Lower lobe of right lung (tissue), 2 donors: Measurements from ENCODE around the gene POMT2. TPM values are rescaled to one million over a fixed set of nuclear protein-coding genes. Genes with fewer than 3 reads are reported as not detected.
A peak's percentile ranks its signal among the peaks of the same experiment; 100 is the strongest.

Source experiments
- ATAC-seq, 2 donors: fragments of 200-7000 bp; cut with Tn5 transposase; one replicate each; pipeline ENCODE4 v1.9.1; 2020 to 2022; ENCODE audit warnings: mild to moderate bottlenecking in 2 of 2, moderate library complexity in 2 of 2
- DNase-seq: peaks from one replicate; pipeline ENCODE4 v3.0.0-alpha.2; 2020
- H3K27ac ChIP-seq: fragments of 200-600 bp; one replicate; pipeline ENCODE4 v1.8.0; 2022
- H3K27me3 ChIP-seq: fragments of 200-600 bp; one replicate; pipeline ENCODE4 v1.8.0; 2022; ENCODE audit warnings: low read depth
- H3K36me3 ChIP-seq: fragments of 200-600 bp; one replicate; pipeline ENCODE4 v1.8.0; 2022; ENCODE audit warnings: mild to moderate bottlenecking
- H3K4me1 ChIP-seq: fragments of 200-600 bp; one replicate; pipeline ENCODE4 v1.8.0; 2022
- H3K4me3 ChIP-seq: fragments of 200-600 bp; one replicate; pipeline ENCODE4 v1.8.0; 2022; ENCODE audit warnings: mild to moderate bottlenecking
- H3K9me3 ChIP-seq: fragments of 200-600 bp; one replicate; pipeline ENCODE4 v1.8.0; 2022
- intact Hi-C: fragments of 100-400 bp; cut with DNase I; formaldehyde crosslinking; loops from one replicate; pipeline ENCODE4 v1.11.0; 2022
- total RNA-seq: library from RNA; stranded (reverse); fragmentation: NEBNext Ultra II Directional; extraction: Animal tissue kit (Norgen Biotek cat#: 25700); gene quantifications from one replicate; pipeline ENCODE4 v1.2.1, GENCODE V29; 2021
- TF ChIP-seq, protein P1 (sequence below): fragments of 200-600 bp; IDR thresholded peaks from one replicate; pipeline ENCODE4 v1.8.0; 2022; ENCODE audit warnings: antibody characterized with exemption, mild to moderate bottlenecking
- donor health status: DM: no; HTN: yes; CAD: no; lungs with severe emphysema.

The POMT2 gene
- total RNA-seq, 1 donor from 2014 or later = 23.5 TPM

DNA sequence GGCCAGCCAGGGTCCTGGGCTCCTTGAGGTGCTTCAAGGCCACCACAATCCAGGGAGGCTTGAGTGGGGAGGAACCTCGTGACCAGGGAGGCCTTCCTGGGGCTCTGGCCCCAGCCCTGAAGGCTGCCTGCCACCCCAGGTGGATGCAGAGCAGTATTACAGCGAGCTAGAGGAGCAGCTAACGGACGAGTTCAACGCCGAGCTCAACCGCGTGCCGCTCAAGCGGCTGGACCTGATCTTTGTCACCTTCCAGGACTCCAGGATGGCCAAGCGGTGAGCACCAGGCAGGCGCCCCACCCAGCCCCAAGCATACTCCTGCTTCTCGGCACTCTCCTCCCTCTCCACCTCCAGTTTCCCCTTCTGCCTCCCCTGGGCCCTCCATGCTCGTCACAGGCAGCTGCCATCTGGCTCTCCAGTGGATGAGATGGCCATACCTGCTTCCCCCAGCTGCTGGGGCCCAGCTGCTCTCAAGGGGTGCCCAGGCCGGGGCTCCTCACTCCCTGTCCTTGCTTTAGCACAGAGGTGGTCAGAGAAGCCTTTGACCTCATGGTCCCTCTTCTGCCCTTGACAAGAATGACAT is 80.3 kb downstream of the POMT2 start:
- ATAC-seq (no peak), DNase-seq (peak; percentile 34)
- Histone ChIP-seq H3K9me3 (no peaks in the 10 kb centered on the region), H3K27ac (no peak overlapping the region), H3K4me3 (no peak overlapping the region), H3K36me3 (no peaks in the 10 kb centered on the region), H3K27me3 (no peaks in the 10 kb centered on the region), H3K4me1 (no peaks in the 10 kb centered on the region)
- intact Hi-C loops = no loop called here
- TF ChIP-seq, protein P1, sequence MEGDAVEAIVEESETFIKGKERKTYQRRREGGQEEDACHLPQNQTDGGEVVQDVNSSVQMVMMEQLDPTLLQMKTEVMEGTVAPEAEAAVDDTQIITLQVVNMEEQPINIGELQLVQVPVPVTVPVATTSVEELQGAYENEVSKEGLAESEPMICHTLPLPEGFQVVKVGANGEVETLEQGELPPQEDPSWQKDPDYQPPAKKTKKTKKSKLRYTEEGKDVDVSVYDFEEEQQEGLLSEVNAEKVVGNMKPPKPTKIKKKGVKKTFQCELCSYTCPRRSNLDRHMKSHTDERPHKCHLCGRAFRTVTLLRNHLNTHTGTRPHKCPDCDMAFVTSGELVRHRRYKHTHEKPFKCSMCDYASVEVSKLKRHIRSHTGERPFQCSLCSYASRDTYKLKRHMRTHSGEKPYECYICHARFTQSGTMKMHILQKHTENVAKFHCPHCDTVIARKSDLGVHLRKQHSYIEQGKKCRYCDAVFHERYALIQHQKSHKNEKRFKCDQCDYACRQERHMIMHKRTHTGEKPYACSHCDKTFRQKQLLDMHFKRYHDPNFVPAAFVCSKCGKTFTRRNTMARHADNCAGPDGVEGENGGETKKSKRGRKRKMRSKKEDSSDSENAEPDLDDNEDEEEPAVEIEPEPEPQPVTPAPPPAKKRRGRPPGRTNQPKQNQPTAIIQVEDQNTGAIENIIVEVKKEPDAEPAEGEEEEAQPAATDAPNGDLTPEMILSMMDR = no peak

- Histone ChIP-seq H3K36me3 (no peaks in the 10 kb centered on the region), H3K4me1 (no peaks in the 10 kb centered on the region), H3K27ac (no peak overlapping the region), H3K27me3 (no peaks in the 10 kb centered on the region), H3K4me3 (no peak overlapping the region), H3K9me3 (no peaks in the 10 kb centered on the region)
- ATAC-seq = no peak
- intact Hi-C loops = no loop called here
- TF ChIP-seq, protein P1 = no peak
- no peak for DNase-seq
These were observed 81.3 kb downstream of the POMT2 start for GRCh38 chr14:77239412-77239811.

GRCh38 chr14:77238996-77239395 is 81.7 kb downstream of the POMT2 start:
- TF ChIP-seq, protein P1 = no peak
- ATAC-seq (no peak), DNase-seq (no peak)
- no peak overlapping the region for H3K4me3 ChIP-seq
- H3K9me3 ChIP-seq = no peaks in the 10 kb centered on the region
- no peak overlapping the region for H3K27ac ChIP-seq
- H3K4me1 ChIP-seq = no peaks in the 10 kb centered on the region
- no peaks in the 10 kb centered on the region for H3K36me3 ChIP-seq
- no peaks in the 10 kb centered on the region for H3K27me3 ChIP-seq
- intact Hi-C loops = no loop called here

GRCh38 chr14:77238356-77238755 is 82.3 kb downstream of the POMT2 start:
- DNase-seq (no peak), ATAC-seq (no peak)
- Histone ChIP-seq H3K4me1 (no peaks in the 10 kb centered on the region), H3K4me3 (no peak overlapping the region), H3K36me3 (no peaks in the 10 kb centered on the region), H3K27me3 (no peaks in the 10 kb centered on the region), H3K9me3 (no peaks in the 10 kb centered on the region), H3K27ac (no peak overlapping the region)
- intact Hi-C loops = no loop called here
- TF ChIP-seq, protein P1 = no peak

DNA sequence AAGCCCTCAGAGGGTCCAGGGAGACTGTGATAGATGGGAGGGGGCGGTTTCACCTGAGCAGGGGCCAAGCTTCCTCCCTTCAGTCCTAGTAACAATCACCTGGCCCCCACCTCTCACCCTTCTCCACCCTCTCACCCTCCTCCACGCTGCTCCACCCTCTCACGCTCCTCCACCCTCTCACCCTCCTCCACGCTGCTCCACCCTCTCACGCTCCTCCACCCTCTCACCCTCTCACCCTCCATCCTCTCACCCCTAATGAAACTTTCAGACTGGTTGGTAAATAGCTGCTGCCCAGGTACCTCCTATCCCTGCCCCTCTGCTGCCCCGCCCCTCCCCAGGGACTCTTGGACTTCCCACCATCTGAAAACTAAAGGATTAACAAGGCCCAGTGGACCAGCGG is 83.9 kb downstream of the POMT2 start:
- ATAC-seq = no peak
- no peak for DNase-seq
- intact Hi-C loops = no loop called here
- Histone ChIP-seq H3K4me1 (no peaks in the 10 kb centered on the region), H3K27ac (no peak overlapping the region), H3K9me3 (no peaks in the 10 kb centered on the region), H3K36me3 (no peaks in the 10 kb centered on the region), H3K4me3 (no peak overlapping the region), H3K27me3 (no peaks in the 10 kb centered on the region)
- TF ChIP-seq, protein P1 = no peak
